BE2C (cell line): ENCODE results near the gene USP33.

Experiments used
- DNase-seq: peaks from one replicate; pipeline ENCODE4 v3.0.0-alpha.2; 2020
- H3K27me3 ChIP-seq: fragments of 250-450 bp; sonication (Bioruptor Pico); 2 replicates; pipeline ENCODE4 v1.5.1; 2020; ENCODE audit warnings: mild to moderate bottlenecking
- H3K36me3 ChIP-seq: fragments of 250-450 bp; sonication (Bioruptor Pico); 2 replicates; pipeline ENCODE4 v1.5.1; 2020; ENCODE audit warnings: mild to moderate bottlenecking
- H3K4me1 ChIP-seq: fragments of 250-450 bp; sonication (Bioruptor Pico); 2 replicates; pipeline ENCODE4 v1.5.1; 2020
- H3K4me3 ChIP-seq: 2 replicates; pipeline ENCODE4 v1.5.1; 2011; ENCODE audit warnings: low read depth, low read length
- H3K9me3 ChIP-seq: fragments of 250-450 bp; sonication (Bioruptor Pico); 2 replicates; pipeline ENCODE4 v1.5.1; 2020
- CTCF ChIP-seq: IDR thresholded peaks from 2 replicates; pipeline ENCODE4 v1.5.1; 2012; ENCODE audit warnings: mild to moderate bottlenecking, low read depth, low read length

USP33 gene

GRCh38 chr1:77671836-77672235 is 87.8 kb downstream of the USP33 start:
- Histone ChIP-seq H3K36me3 (no peaks in the 10 kb centered on the region), H3K4me3 (no peak overlapping the region), H3K9me3 (no peaks in the 10 kb centered on the region), H3K4me1 (no peaks in the 10 kb centered on the region; the same call in 1 of the 2 replicates), H3K27me3 (no peaks in the 10 kb centered on the region)
- DNase-seq = no peak
- TF ChIP-seq CTCF = no peak

- H3K4me3 ChIP-seq = no peak overlapping the region
- TF ChIP-seq CTCF = no peak
- no peaks in the 10 kb centered on the region for H3K36me3 ChIP-seq
- no peaks in the 10 kb centered on the region for H3K9me3 ChIP-seq
- no peak for DNase-seq
- no peaks in the 10 kb centered on the region; the same call in 1 of the 2 replicates for H3K4me1 ChIP-seq
- no peaks in the 10 kb centered on the region for H3K27me3 ChIP-seq
Observed at GRCh38 chr1:77670330-77670729, 89.3 kb downstream of the USP33 start.

- Histone ChIP-seq H3K36me3 (no peaks in the 10 kb centered on the region), H3K4me1 (no peaks in the 10 kb centered on the region; the same call in 1 of the 2 replicates), H3K4me3 (no peak overlapping the region), H3K9me3 (no peaks in the 10 kb centered on the region), H3K27me3 (no peaks in the 10 kb centered on the region)
- no peak for DNase-seq
- no peak for TF ChIP-seq CTCF
Observed at GRCh38 chr1:77668924-77669449, 90.7 kb downstream of the USP33 start.

GRCh38 chr1:77664939-77665516 is 94.6 kb downstream of the USP33 start:
- Histone ChIP-seq H3K27me3 (no peaks in the 10 kb centered on the region), H3K4me1 (no peaks in the 10 kb centered on the region), H3K9me3 (no peaks in the 10 kb centered on the region), H3K4me3 (no peak overlapping the region), H3K36me3 (no peaks in the 10 kb centered on the region)
- DNase-seq = no peak
- no peak for TF ChIP-seq CTCF

GRCh38 chr1:77661696-77662095 is 98.0 kb downstream of the USP33 start:
- Histone ChIP-seq H3K27me3 (no peaks in the 10 kb centered on the region), H3K9me3 (no peaks in the 10 kb centered on the region), H3K4me3 (no peak overlapping the region), H3K36me3 (no peaks in the 10 kb centered on the region), H3K4me1 (no peaks in the 10 kb centered on the region)
- no peak for DNase-seq
- TF ChIP-seq CTCF = no peak

GRCh38 chr1:77659879-77660593 is 99.6 kb downstream of the USP33 start:
- no peak for TF ChIP-seq CTCF
- no peak overlapping the region for H3K4me3 ChIP-seq
- no peaks in the 10 kb centered on the region for H3K9me3 ChIP-seq
- H3K4me1 ChIP-seq = no peaks in the 10 kb centered on the region
- no peaks in the 10 kb centered on the region for H3K36me3 ChIP-seq
- DNase-seq = no peak
- no peaks in the 10 kb centered on the region for H3K27me3 ChIP-seq
